MM.1S (cell line): ENCODE measurements around the gene MRRF.

ENCODE experiments used
- CTCF ChIP-seq: fragments of 300-600 bp; sonication (generic); IDR thresholded peaks from 2 replicates; pipeline ENCODE4 v1.5.1; 2016; ENCODE audit warnings: antibody characterized with exemption, low read length, mixed read lengths
- EZH2 ChIP-seq: fragments of 300-600 bp; sonication (generic); optimal IDR thresholded peaks from 2 replicates; pipeline ENCODE3; 2017; ENCODE audit warnings: low read depth, mild to moderate bottlenecking, antibody characterized with exemption, low read length, mixed read lengths

- TF ChIP-seq CTCF (no peak), EZH2 (no peak)
These were observed 20.3 kb upstream of the MRRF start for GRCh38 chr9:122244349-122244748.
